ENCODE results near the gene ZDHHC7.

Gene ZDHHC7

DNA sequence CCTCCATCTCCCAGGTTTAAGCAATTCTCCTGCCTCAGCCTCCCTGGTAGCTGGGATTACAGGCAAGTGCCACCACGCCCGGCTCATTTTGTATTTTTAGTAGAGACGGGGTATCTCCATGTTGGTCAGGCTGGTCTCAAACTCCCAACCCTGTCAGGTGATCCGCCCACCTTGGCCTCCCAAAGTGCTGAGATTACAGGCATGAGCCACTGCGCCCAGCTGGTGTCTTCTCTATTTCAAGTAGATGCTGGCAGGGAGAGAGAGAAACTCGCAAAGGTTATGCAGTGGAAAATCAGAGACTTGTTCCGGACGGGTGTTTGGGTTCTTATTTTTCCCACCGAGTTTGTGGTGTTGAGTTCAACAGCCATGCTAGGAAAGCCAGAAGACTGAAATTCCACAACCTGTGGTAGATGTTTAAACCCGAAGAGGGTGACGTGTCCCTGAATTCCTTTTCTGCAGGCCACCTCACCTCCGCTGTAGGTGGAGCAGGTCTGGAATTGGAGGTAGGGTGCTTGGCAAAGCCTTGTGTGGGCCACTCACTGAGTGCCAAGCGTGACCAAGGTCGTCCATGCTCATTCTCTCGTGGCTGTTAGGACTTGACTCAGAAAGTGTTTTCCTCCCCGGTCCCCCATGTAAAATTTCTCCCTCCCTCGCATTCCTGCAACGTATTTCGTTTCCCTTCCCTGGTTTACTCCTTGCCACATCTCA lies 7.3 kb upstream of the ZDHHC7 start:
- DNase-seq: no peak

DNA sequence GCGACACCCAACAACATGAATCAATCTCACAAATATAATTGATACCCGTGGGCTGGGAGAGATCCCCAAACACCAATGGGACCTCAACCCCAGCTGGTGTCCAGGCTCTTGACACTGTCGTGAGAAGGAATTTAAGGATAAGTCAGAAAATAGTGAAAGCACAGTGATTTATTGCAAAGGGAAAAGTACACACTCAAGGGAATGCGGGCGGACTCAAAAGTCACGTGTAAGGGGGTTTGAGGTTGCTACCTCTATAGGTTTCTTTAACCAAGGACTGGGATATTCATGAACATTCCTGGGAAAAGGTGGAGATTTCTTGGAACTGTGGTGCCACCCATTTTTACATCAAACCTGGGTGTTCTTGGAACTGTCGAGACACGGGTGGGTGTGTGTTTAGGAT lies 6.3 kb upstream of the ZDHHC7 start:
- DNase-seq: no peak

DNA sequence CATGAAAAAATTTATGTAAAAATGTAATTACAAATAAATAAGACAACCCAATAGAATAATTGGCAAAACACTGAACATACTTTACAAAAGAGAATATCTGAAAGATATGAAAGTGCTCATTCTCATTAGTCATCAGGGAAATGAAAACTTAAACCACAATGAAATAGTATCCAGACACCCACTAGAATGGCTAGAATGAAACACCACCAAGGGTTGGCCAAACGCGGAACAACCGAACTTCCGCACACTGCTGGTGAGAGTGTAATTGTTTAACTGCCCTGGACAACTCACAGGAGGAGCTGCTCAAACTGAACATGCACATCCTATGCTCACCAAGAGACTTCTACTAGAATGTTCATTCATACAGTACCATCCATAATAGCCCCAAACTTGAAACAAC lies 5.8 kb upstream of the ZDHHC7 start:
- peak; percentile 16 to 90 for DNase-seq

DNA sequence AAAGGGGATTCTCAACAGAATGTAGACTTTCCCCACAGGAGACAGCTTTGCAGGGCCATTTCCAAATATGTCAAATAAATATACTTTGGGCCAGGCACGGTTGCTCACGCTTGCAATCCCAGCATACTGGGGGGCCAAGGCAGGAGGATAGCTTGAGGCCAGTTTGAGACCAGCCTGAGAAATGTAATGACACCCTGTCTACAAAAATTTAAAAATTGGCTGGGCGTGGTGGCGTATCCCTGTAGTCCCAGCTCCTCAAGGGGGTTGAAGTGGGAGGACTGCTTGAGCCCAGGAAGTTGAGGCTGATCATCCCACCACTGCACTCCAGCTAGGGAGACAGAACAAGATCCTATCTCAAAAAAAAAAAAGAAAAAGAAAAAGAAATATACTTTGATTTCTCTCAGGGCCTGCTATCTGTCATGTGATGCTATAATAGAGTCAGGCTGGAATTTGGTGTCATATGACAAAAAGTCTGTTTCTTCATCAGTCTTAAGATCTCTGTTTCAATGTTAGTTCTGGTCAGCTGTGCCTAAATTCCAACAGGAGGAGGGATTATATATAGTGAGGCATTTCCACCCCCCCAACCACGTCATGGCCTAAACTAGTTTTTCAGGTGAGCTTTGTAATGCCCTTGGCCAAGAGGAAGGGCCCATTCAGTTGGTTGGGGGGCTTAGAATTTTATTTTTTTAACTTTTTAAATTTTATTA lies 4.3 kb upstream of the ZDHHC7 start:
- no peak for DNase-seq

DNA sequence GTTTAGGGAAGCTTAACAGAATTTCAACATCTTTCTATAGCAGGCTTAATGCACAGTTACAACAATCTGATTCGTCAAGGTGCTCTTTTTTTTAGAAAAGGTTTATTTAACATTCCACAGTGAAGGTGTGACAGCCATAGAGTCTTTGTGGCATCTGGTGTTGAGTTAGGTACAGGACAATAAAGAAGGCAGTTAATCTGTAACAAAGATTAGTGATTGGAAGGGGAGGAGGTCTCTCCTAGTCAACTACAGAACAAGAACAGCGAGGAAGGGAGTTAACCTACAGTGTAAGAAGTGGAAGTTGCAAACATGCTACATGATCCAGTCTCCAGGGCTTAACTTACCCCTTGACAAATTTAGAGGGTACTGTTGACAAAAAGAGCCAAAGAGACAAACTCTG lies 3.0 kb upstream of the ZDHHC7 start:
- no peak for DNase-seq

DNA sequence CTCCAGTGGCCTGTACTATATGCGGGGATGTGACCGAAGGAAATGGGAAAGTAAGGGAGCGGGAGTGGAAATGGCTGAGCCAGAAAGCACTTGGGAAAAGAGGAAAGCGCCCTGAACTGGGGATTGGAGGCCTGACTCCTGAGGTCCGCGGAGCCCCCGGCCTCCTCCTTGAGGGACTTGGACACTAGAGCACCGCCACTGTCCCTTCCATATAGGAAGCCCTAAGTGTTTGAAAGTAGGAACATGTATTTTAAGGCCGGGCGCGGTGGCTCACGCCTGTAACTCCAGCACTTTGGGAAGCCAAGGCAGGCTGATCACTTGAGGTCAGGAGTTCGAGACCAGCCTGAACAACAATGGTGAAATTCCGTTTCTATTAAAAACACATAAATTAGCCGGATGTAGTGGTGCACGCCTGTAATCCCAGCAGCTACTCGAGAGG lies 530 bp upstream of the ZDHHC7 start:
- DNase-seq: no peak

DNA sequence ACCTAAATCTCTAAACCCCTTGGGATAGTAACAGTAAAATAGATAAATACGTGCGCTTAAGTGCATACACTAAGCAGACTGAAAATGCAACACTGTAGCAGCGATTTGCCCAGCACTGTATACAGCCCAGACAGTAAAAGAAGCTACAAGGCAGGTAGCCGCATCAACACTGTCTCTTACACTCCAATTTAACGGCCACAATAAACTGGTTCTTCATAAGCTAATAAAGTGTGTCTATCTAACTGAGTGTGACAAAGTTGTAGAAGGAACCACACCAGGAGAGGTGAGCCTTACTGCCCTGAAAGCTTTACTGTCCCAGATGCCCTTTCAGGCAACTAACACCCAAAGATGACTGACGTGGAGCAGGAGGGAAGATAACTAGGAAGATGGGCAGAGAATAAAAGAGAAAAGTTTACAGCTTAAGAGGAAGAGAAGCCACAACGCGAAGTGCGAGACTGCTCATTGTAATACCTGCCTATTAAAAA lies 847 bp downstream of the ZDHHC7 start:
- no peak for DNase-seq

DNA sequence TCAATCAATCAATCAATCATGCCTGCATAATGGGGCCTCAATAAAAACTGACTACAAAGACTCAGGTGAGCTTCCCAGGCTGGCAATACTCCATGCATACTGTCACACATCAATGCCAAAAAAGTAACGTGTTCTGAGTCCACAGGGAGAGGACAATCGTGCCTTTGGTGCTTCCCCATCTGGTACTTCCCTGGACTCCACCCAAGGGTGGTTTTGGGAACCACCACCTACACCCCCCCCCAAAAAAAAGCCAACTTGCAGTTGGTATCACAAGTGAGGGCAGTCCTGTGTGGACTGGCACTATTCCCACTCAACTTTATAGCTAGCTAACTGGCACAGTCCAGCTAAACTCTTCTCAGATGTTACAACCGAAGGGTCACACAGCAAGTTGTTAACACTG lies 3.1 kb downstream of the ZDHHC7 start:
- DNase-seq: no peak

DNA sequence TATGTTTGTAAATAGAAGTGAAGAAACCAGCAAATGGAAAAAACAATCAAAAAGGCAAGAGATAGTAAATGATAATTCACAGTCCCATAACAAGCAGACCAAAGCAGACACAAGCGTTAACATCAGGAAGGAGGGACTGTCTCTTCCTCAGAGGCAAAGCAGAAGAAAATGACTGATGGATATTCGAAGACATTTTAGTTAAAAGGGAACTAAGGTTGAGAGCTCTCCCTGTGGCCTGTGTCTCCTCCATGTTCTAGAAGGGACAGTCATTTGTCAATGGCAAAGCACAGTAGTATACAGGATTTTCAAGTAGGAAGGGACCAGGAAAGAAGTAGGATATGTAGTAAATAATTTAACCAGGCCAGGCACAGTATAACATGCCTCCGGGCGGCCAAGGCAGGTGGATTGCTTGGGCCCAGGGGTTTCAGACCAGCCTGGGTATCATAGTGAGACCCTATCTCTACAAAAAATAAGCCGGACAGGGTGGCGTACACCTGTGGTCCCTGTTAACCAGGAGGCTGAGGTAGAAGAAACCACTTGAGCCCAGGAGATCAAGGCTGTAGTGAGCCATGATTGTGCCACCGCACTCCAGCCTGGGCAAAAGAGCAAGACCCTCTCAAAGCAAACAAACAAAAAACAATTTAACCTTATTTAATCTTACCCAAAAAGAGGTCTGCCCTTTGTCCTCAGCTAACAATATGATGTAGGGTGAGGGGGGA lies 3.7 kb downstream of the ZDHHC7 start:
- no peak for DNase-seq

DNA sequence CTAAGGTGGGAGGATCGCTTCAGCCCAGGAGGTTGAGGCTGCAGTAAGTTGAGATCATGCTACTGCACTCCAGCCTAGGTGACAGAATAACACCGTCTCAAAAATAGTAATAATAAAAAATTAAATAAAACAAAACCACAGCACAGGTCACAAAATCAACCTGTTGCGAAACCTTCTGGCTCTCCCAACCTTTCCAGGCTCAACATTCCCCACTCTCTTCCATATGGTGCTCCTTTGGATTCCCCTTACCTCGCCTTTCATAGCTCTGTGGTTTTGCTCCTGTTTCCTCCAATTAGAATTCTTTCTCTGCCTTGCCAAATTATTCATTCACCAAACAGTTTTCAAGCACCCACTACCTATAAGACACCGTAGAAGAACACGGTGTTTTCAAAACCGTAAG lies 4.7 kb downstream of the ZDHHC7 start:
- DNase-seq: no peak

DNA sequence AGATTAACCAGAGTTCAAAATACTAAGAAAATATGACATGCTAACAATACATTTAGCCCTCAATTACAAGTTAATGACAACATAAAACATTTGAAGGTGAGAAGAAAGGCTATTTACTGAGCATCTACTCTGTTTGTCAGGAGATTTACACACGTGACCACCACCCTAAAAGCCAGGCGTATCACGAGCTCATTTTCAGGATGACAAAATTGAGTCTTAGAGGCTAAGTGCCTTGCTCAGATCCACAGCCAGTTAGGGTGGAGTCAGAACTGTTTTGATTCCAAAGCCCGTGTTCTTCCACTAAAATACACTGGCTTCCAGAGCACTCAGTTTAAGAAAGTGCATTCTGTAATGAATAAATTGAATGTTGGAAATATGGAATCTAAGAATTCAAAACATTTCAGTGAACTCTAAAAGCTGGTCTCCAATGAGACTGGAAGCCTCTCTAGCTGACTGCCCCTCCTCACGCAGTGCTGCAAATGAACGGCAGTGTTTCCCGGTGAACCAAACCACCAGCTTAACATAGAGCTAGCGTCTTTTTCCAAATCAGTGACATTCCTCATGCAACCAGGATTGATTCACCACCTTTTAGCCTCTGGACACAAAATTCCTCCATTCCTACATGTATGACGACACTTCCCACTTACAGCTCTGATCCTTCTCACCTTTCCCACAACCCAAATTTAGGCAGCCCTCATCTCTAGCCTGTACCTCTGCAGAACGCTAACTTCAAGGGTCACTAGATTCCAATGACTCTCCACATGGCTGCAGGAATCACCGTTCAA lies 5.9 kb downstream of the ZDHHC7 start:
- DNase-seq: no peak

DNA sequence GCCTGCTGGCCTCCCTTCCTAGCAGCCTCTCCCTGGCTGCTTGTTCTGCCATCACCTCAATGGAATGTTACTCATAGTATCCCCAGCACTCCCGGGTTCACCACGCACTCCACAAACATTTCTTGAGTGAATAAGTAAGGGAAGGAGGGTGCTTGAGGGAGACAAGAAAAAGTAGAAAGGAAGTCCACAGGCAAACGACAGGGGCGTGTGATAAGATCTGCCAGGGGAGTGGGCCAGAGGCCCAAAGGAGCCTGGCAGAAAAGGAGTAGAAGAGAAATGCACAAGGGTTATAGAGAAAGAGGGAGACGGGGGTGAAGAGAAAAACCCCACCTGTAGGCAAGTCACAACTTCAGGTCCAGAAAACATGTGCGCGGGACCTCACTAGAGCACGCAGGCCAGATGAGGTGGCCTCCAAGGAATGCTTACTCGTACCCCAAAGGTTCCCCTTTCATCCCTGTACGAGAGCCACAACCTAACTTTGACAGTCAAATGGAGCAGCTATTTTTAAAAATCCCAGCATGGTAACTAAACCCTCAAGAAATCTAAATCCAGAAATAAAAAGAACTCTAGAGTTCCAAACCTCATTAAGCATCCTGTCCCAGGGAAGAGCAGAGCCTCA lies 6.6 kb downstream of the ZDHHC7 start:
- no peak for DNase-seq

DNA sequence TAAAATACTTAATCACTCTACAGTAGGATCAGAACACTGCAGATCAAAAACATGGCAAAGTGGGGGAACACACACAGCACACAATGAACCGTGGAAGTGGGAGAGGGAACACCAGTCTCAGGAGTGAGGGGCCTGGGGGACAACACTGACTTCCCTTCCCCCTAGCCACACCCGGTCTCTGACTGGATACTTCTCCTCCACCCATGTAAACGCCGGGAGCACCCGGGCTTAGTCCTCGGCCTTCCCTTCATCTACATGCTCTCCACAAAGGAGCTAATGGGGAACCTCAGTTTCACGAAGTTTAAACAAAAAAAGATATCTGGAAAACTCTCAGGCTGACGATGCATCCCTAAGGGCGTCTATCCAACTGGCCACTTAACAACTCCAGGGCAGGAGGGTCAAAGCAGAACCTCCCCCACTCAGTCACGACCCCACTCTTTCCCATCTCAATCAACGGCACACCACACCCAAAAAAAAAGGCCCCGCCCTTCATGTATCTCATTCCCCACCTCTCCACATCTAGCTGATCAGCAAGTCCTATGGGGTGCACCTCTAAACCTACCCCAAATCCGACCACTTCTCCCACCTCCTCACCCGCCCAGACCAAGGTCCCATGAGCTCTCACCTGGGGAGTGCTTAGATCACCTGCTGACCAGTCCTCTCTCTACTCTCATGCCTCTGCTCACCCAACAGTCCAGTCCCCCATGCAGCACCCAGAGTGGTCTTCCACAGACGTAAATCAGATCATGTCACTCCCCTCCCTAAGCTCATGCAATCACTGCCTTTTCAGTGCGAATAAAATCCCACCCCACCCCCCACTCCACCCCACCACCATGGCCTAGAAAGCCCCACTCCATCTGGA lies 7.4 kb downstream of the ZDHHC7 start:
- DNase-seq: no peak

DNA sequence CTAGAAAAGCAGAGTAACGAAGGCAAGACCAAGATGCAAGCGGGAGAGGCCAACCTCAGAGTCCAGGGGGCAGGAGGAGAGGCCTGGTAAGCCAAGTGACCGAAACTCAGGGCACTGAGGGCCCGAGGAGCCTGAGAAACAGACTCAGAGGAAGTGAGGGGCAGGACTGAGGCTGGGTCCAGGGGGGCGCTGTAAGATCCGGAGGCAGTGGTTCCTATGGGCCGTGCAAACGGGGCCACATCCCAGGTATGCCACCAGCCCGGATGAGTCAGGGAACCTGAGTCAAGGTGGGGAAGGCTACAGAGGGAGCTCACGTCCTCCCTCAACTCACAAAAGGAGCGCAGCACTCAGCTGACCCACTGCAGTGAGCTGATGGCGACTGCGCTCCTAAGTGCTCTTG lies 8.3 kb downstream of the ZDHHC7 start:
- no peak for DNase-seq

DNA sequence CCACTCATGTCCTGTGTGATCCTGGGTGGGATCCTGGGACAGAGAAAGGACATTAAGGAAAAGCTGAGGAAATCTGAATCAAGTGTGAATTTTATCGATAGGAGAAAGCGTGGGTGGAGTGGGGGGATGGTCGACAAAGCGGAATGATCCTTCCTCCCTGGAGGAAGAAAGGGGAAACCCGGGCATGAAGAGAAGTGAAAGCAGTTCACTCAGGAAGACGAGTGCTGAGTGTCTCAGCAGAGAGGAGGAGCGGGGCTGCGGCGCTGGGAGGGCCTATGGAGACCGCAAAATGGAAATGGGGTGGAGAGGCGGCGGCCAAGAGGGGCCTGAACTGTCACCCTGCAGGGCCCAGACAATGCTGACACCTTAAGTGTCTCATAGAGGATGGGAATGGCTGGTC lies 8.7 kb downstream of the ZDHHC7 start:
- peak; percentile 22 to 32 for DNase-seq

DNA sequence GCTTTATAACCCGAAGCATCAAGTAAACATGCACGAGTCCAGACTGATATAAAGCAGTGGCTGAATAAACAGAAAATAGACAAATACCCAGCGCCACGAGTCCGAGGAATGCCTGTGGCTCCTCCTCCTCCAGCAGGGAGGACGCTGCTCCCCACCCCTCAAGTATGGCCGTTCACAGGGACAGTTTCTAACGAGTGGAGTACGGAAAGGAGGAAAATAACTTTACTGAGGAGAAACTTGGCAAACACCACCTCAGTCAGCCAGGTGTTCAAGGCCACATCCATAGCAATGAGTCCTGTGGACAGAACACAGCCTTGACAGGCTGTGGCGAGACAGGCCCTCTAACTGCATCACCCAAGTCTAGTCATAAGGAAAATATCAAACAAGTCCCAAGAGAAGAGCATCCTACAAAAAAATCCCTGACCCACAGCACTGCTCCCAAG lies 9.2 kb downstream of the ZDHHC7 start:
- no peak for DNase-seq

DNA sequence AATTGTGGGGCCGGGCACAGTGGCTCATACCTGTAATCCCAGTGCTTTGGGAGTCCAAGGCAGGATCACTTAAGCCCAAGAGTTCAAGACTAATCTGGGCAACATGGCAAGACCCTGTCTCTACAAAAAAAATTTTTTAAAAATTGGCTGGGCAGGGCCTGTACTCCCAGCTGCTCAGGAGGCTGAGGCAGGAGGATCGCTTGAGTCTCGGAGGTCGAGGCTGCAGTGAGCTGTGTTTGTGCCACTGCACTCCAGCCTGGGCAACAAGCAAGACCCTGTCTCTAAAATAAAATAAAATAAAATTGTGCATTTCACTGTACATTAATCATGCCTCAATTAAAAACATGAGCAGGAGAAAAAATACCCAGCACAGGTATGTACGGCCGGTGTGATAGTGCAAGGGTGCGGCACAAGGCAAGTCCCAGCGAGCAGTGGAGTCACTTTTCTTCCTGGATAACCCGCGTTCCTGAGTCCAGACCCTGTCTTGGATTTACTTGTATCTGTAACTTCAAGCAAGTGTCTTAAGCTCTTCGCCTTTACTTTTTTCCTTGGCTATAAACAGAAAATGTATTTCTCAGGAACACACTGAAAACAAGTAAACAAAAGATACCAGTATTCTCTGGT lies 11.4 kb downstream of the ZDHHC7 start:
- DNase-seq: no peak

DNA sequence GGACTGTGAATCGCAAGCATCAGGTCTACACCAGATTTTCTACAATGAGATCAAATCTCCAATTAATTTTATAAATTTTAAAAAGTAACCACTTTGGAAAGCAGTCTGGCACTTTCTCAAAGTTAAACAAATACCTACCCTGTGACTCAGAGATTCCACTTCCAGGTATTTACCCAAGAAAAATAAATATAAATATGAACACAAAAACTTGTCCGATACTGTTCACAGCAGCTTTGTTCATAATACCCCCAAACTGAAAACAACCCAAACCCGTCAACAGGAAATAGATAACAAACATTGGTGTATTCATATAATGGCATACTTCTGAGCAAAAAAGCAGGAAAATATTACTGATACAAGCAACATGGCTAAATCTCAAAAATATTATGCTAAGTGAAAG lies 12.1 kb downstream of the ZDHHC7 start:
- no peak for DNase-seq

DNA sequence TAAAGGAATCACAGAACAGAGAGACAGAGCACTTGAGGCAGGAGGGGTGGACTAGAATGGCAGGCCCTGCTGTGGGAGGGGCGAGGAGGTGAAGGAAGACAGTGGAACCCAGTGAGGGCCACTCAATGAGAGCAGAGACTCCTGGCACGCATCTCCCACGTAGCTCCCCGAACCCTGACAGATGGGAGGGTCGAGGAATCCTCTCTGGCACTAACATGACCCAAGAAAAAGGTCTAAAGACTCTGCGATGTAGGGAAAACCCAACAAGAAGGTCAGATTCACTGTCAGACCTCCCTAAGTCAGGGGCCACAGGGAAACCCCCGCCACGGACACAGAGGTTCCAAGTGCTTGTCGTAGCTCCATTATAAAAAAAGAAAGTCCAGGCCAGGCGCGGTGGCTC lies 15.0 kb downstream of the ZDHHC7 start:
- DNase-seq: no peak

DNA sequence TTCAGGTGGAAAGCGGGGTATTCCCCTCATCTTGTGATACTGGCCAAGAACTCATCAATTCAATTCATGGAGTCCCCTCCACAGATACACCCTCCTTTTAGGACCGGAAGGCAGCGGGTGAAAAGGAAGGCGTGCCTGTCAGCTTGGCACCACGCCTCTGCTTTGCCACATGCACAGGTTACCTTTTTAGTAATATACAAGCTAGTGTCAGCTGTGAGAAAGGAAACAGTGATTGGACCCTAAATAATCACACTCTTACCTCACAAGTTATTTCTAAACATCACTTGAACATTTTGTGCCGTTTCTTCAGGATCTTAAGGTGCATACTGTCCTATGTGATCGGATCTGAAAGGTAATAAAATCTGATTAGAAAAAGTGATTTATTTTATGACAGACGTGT lies 15.7 kb downstream of the ZDHHC7 start:
- no peak for DNase-seq

DNA sequence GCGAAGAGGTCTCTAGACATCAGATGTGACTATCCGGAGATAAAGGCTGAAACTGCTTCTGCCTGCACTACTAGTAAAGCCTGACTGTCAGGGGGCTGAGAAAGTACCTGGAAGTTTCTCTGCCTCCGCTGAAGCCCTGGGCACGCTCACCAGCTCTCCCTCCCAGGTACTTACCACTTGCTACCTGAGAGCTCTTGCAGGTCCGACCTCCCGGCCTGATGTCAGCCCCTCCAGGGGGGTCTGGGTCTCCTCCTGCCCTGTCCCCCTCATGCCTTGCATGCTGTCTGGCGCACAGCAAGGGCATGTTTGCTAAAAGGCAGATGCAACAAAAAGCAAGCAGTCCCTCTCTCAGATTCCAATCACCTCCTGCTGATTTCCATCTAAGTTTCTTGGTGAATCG lies 17.4 kb downstream of the ZDHHC7 start:
- DNase-seq: no peak
